Loucy (cell line): ENCODE measurements around the gene PPIC.

Source experiments
- CTCF ChIP-seq: fragments of 200-600 bp; sonication (generic); conservative IDR thresholded peaks from 2 replicates; pipeline ENCODE4 v1.5.1; 2014; ENCODE audit warnings: mild to moderate bottlenecking, antibody characterized with exemption, low read length
- EZH2phosphoT487 ChIP-seq: fragments of 200-600 bp; IDR thresholded peaks from 2 replicates; pipeline ENCODE4 v1.6.1; 2018; ENCODE audit warnings: antibody characterized with exemption, mild to moderate bottlenecking, moderate library complexity, borderline replicate concordance

GRCh38 chr5:123051206-123051605 lies 14.7 kb upstream of the PPIC start:
- no peak for TF ChIP-seq CTCF
- no peak for TF ChIP-seq EZH2phosphoT487
